Endodermal cell (in vitro differentiated cells): ENCODE measurements around the gene TMC8. TPM values are rescaled to one million over a fixed set of nuclear protein-coding genes. Genes with fewer than 3 reads are reported as not detected.
A peak's percentile ranks its signal among the peaks of the same experiment; 100 is the strongest.

Source experiments
- DNase-seq: peaks from one replicate; pipeline ENCODE4 v3.0.0-alpha.2; 2017
- H3K27ac ChIP-seq: 2 replicates; pipeline ENCODE4 v1.5.1; 2013; ENCODE audit warnings: mild to moderate bottlenecking, low read depth, low read length, moderate library complexity
- H3K27me3 ChIP-seq: 2 replicates; pipeline ENCODE4 v1.6.1; 2013; ENCODE audit warnings: mild to moderate bottlenecking, low read length, moderate library complexity; ENCODE audit not compliant: insufficient read depth, control insufficient read depth, poor library complexity, severe bottlenecking
- H3K36me3 ChIP-seq: 2 replicates; pipeline ENCODE4 v1.7.0; 2013; ENCODE audit warnings: mild to moderate bottlenecking, low read length, moderate library complexity; ENCODE audit not compliant: control insufficient read depth, insufficient read depth
- H3K4me1 ChIP-seq: one replicate; pipeline ENCODE4 v1.7.0; 2013; ENCODE audit warnings: low read length; ENCODE audit not compliant: control insufficient read depth, insufficient read depth
- H3K4me3 ChIP-seq: 2 replicates; pipeline ENCODE4 v1.5.1; 2013; ENCODE audit warnings: mild to moderate bottlenecking, low read length, moderate library complexity
- H3K9ac ChIP-seq: 2 replicates; pipeline ENCODE4 v1.6.1; 2013; ENCODE audit warnings: mild to moderate bottlenecking, low read length, moderate library complexity; ENCODE audit not compliant: poor library complexity, severe bottlenecking; ENCODE audit errors: extremely low read depth
- H3K9me3 ChIP-seq: 2 replicates; pipeline ENCODE4 v1.6.1; 2013; ENCODE audit warnings: mild to moderate bottlenecking, low read length, moderate library complexity; ENCODE audit not compliant: control insufficient read depth
- H3K27ac Mint-ChIP-seq: 2 replicates; pipeline ENCODE4 v1.8.0; 2020; ENCODE audit warnings: mixed read lengths
- H3K27me3 Mint-ChIP-seq: 2 replicates; pipeline ENCODE4 v1.8.0; 2021; ENCODE audit warnings: mild to moderate bottlenecking, mixed read lengths; ENCODE audit not compliant: insufficient read depth
- H3K36me3 Mint-ChIP-seq: 2 replicates; pipeline ENCODE4 v1.8.0; 2020; ENCODE audit warnings: low read depth, mixed read lengths
- H3K4me1 Mint-ChIP-seq: 2 replicates; pipeline ENCODE4 v1.8.0; 2020; ENCODE audit warnings: mixed read lengths
- H3K4me3 Mint-ChIP-seq: 2 replicates; pipeline ENCODE4 v1.8.0; 2020; ENCODE audit warnings: mild to moderate bottlenecking, moderate library complexity, mixed read lengths
- H3K9me3 Mint-ChIP-seq: 2 replicates; pipeline ENCODE4 v1.8.0; 2020; ENCODE audit warnings: mild to moderate bottlenecking, mixed read lengths
- CTCF ChIP-seq: fragments of 200-600 bp; sonication (generic); conservative IDR thresholded peaks from 2 replicates; pipeline ENCODE4 v1.5.0; 2021; ENCODE audit warnings: antibody characterized with exemption, mild to moderate bottlenecking
- WGBS, 2 experiments: methylation state at CpG; one replicate each; pipeline versions ENCODE4 v1.1.5 to v1.1.7; 2013; ENCODE audit warnings: missing lambda C conversion rate in 2 of 2, mixed read lengths in 1 of 2; ENCODE audit not compliant: insufficient coverage in 1 of 2, insufficient read length in 1 of 2; 5-methylcytosine and 5-hydroxymethylcytosine counted together
- total RNA-seq, 2 donors: library from RNA; stranded (reverse); fragmentation: NEBNext Ultra II Directional in 1 of 2; extraction: Animal tissue kit (Norgen Biotek cat#: 25700) in 1 of 2; gene quantifications; 2 replicates in 1 of 2; 3 replicates in 1 of 2; pipeline ENCODE4 v1.2.1, GENCODE V29; 2021

Gene TMC8
- total RNA-seq, 2 donors from 2014 or later, result 0.90 to 3.0 TPM

GRCh38 chr17:78164748-78165607 lies 34.4 kb downstream of the TMC8 start:
- H3K27me3 Mint-ChIP-seq, result no peaks in the 10 kb centered on the region
- H3K27me3 ChIP-seq, result no peaks in the 10 kb centered on the region
- no peaks in the 10 kb centered on the region for H3K9me3 Mint-ChIP-seq
- no peak overlapping the region for H3K27ac ChIP-seq
- H3K36me3 ChIP-seq, result no peaks in the 10 kb centered on the region
- H3K4me1 ChIP-seq, result no peaks in the 10 kb centered on the region
- no peak overlapping the region for H3K9ac ChIP-seq
- H3K36me3 Mint-ChIP-seq, result no peaks in the 10 kb centered on the region
- peaks cover 2% of the 10 kb centered on the region for H3K4me1 Mint-ChIP-seq
- H3K27ac Mint-ChIP-seq, result no peak overlapping the region
- H3K4me3 Mint-ChIP-seq, result no peak overlapping the region
- H3K4me3 ChIP-seq, result no peak overlapping the region
- peak; percentile 52 for DNase-seq
- no peak for TF ChIP-seq CTCF
- no peaks in the 10 kb centered on the region for H3K9me3 ChIP-seq
- 95% methylated on average over 12 to 16 of the region's 16 CpGs for WGBS, 2 experiments

- H3K9me3 ChIP-seq, result no peaks in the 10 kb centered on the region
- no peaks in the 10 kb centered on the region for H3K4me1 ChIP-seq
Observed at GRCh38 chr17:78166416-78166815, 35.8 kb downstream of the TMC8 start.

DNA sequence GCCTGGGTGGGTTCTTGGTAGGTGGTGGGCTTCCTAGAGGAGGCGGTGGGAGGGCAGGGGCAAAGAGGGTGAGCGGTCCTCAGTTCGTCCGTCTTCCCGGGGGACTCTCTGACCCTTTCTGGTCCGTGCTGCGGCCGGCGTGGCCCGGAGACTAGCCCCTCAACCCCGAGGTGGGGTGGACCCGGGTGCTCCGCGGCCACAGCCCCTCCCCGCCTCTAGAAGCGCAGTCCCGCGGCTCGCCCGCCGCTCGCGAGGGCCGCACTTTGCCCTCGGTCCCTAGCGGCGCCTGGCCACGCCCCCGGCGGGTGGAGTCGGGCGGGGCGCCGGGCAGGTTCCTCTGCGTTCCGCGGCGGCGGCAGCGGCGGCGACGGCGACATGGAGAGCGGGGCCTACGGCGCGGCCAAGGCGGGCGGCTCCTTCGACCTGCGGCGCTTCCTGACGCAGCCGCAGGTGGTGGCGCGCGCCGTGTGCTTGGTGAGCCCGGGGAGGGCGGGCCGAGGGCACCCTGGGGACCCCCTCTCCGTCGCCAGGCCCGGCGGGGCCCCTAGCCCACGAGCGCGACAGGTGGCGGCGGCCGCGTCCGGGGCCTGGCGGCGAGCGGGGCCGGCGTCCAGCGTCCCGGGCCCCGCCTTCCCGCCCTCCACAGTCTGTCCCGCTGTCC lies 37.8 kb downstream of the TMC8 start, which contains the start of gene SYNGR2:
Gene SYNGR2 (plus strand): TSS at position 340 of the 661 bp plus-strand sequence. CDS start 36 bp downstream, at position 376.
- H3K4me1 Mint-ChIP-seq, result peaks cover 16% of the 10 kb centered on the region
- no peaks in the 10 kb centered on the region for H3K9me3 Mint-ChIP-seq
- peaks cover 4% of the 10 kb centered on the region for H3K36me3 Mint-ChIP-seq
- H3K9me3 ChIP-seq, result no peaks in the 10 kb centered on the region
- H3K27me3 ChIP-seq, result no peaks in the 10 kb centered on the region
- peaks cover 4% of the 10 kb centered on the region for H3K4me1 ChIP-seq
- H3K27me3 Mint-ChIP-seq, result no peaks in the 10 kb centered on the region
- H3K4me3 Mint-ChIP-seq, result peak within 1 kb of the TSS; percentile 66
- peak within 1 kb of the TSS; percentile 44 for H3K27ac Mint-ChIP-seq
- TF ChIP-seq CTCF, result no peak
- peaks cover 13% of the 10 kb centered on the region for H3K36me3 ChIP-seq
- 0 to 1% methylated on average over 1 to 84 of the region's 84 CpGs for WGBS, 2 experiments
- peak within 1 kb of the TSS; percentile 30 for H3K9ac ChIP-seq
- peak within 1 kb of the TSS; percentile 82 for H3K4me3 ChIP-seq
- no peak within 1 kb of the TSS for H3K27ac ChIP-seq
- DNase-seq, result peak; percentile 97

More at GRCh38 chr17:78166416-78166815, 35.8 kb downstream of the TMC8 start:
- no peaks in the 10 kb centered on the region for H3K9me3 Mint-ChIP-seq
- no peak for TF ChIP-seq CTCF
- no peaks in the 10 kb centered on the region for H3K36me3 Mint-ChIP-seq
- H3K4me3 Mint-ChIP-seq, result no peak overlapping the region
- Histone ChIP-seq H3K36me3 (peaks cover 4% of the 10 kb centered on the region), H3K27me3 (no peaks in the 10 kb centered on the region), H3K27ac (no peak overlapping the region), H3K4me3 (no peak overlapping the region), H3K9ac (no peak overlapping the region)
- H3K4me1 Mint-ChIP-seq, result peaks cover 2% of the 10 kb centered on the region
- H3K27me3 Mint-ChIP-seq, result no peaks in the 10 kb centered on the region
- no peak for DNase-seq
- H3K27ac Mint-ChIP-seq, result no peak overlapping the region
- 77 to 100% methylated on average over 1 to 6 of the region's 6 CpGs for WGBS, 2 experiments
